Fibroblast of lung (primary cell): Measurements from ENCODE around the gene FHIT. TPM values are rescaled to one million over a fixed set of nuclear protein-coding genes. Genes with fewer than 3 reads are reported as not detected.

Source experiments
- DNase-seq, 2 donors: peaks; one replicate each; pipeline versions ENCODE4 v3.0.0 to v3.0.0-alpha.2; 2010; ENCODE audit warnings: low read depth in 2 of 2
- H2AFZ ChIP-seq: 2 replicates; pipeline ENCODE4 v1.5.1; 2012; ENCODE audit warnings: low read length, control low read depth, inconsistent platforms
- H3K27ac ChIP-seq: 2 replicates; pipeline ENCODE4 v1.5.1; 2011; ENCODE audit warnings: low read length, control low read depth; ENCODE audit not compliant: insufficient read depth
- H3K27me3 ChIP-seq: 2 replicates; pipeline ENCODE4 v1.5.1; 2011; ENCODE audit warnings: mild to moderate bottlenecking, low read length; ENCODE audit not compliant: control insufficient read depth, insufficient read depth
- H3K36me3 ChIP-seq: 2 replicates; pipeline ENCODE4 v1.5.1; 2011; ENCODE audit warnings: low read length; ENCODE audit not compliant: control insufficient read depth, insufficient read depth
- H3K4me1 ChIP-seq: 2 replicates; pipeline ENCODE4 v1.5.1; 2011; ENCODE audit warnings: low read length; ENCODE audit not compliant: control insufficient read depth, insufficient read depth; ENCODE audit errors: extremely low read depth
- H3K4me2 ChIP-seq: 2 replicates; pipeline ENCODE4 v1.5.1; 2011; ENCODE audit warnings: low read length, control low read depth; ENCODE audit not compliant: insufficient read depth; ENCODE audit errors: extremely low read depth
- H3K4me3 ChIP-seq, 4 experiments: fragments of 200-600 bp in 1 of 4; sonication (generic) in 1 of 4; replicated peaks in 1 of 4; 2 replicates each; pipeline ENCODE4 v1.5.1; 2011 to 2016; ENCODE audit warnings: low read length in 4 of 4, low read depth in 3 of 4, mild to moderate bottlenecking in 3 of 4, control low read depth in 2 of 4, inconsistent platforms in 1 of 4, mixed read lengths in 1 of 4; ENCODE audit not compliant: insufficient read depth in 1 of 4; ENCODE audit errors: control extremely low read depth in 1 of 4
- H3K79me2 ChIP-seq: 2 replicates; pipeline ENCODE4 v1.5.1; 2012; ENCODE audit warnings: mild to moderate bottlenecking, low read length, inconsistent platforms; ENCODE audit not compliant: control insufficient read depth, insufficient read depth
- H3K9ac ChIP-seq: 2 replicates; pipeline ENCODE4 v1.5.1; 2011; ENCODE audit warnings: mild to moderate bottlenecking, low read length, control low read depth; ENCODE audit not compliant: insufficient read depth
- H3K9me3 ChIP-seq: 2 replicates; pipeline ENCODE4 v1.5.1; 2012; ENCODE audit warnings: low read depth, low read length; ENCODE audit not compliant: control insufficient read depth, insufficient read depth
- H4K20me1 ChIP-seq: 2 replicates; pipeline ENCODE4 v1.5.1; 2011; ENCODE audit warnings: low read length; ENCODE audit not compliant: control insufficient read depth, insufficient read depth; ENCODE audit errors: extremely low read depth
- EZH2 ChIP-seq: IDR thresholded peaks from 2 replicates; pipeline ENCODE4 v1.5.1; 2012; ENCODE audit warnings: low read length, control low read depth, mild to moderate bottlenecking; ENCODE audit errors: missing control alignments
- polyA plus RNA-seq, 2 donors: library from polyadenylated mRNA; depleted of rRNA in 1 of 2; stranded (reverse) in 1 of 2; unstranded in 1 of 2; fragments of >200 nt; gene quantifications; 2 replicates each; pipeline ENCODE4 v1.2.1, GENCODE V29; 2011 to 2012; ENCODE audit warnings: missing spikeins in 1 of 2
- total RNA-seq: library from RNA; depleted of rRNA; stranded (reverse); fragments of >200 nt; gene quantifications from 2 replicates; pipeline ENCODE4 v1.2.1, GENCODE V29; 2014
- TF ChIP-seq, protein P1 (sequence below), 2 donors: IDR thresholded peaks in 1 of 2; conservative IDR thresholded peaks in 1 of 2; 1 replicate in 1 of 2; 2 replicates in 1 of 2; pipeline ENCODE4 v1.5.1; 2011 to 2012; ENCODE audit warnings: low read length in 2 of 2, control low read depth in 1 of 2, inconsistent platforms in 1 of 2, low read depth in 1 of 2, mild to moderate bottlenecking in 1 of 2

Gene FHIT
- total and polyA plus RNA-seq, 2 donors (not counting 1 experiment from before 2014, with no cell fraction given), result 0.79 to 2.1 TPM

DNA sequence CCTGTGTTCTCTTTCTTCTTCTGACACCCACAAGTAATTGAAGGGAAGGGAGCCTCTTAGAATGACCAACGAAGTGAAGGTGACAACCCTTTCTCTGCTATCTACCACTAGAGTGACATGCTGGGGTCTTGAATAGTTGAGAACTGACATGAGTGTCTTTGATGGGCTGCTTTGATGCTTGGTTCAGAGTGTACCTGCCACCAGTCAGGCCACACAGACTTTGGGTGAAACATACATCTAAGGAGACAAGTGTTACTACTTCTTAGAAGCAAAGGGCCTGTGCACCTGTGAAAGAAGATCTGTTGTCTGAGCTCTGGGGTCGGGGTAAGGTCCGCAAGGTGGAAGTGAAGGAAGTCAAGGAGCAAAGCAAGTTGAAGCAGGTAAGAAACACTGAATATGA is 1160.7 kb downstream of the FHIT start:
- Histone ChIP-seq H4K20me1 (no peaks in the 10 kb centered on the region), H3K4me3 (no peak overlapping the region), H3K9me3 (no peaks in the 10 kb centered on the region), H3K79me2 (no peaks in the 10 kb centered on the region), H3K9ac (no peak overlapping the region), H2AFZ (no peak overlapping the region), H3K36me3 (no peaks in the 10 kb centered on the region), H3K27ac (no peak overlapping the region), H3K4me2 (no peak overlapping the region), H3K27me3 (no peaks in the 10 kb centered on the region), H3K4me1 (no peaks in the 10 kb centered on the region)
- no peak for TF ChIP-seq EZH2
- TF ChIP-seq, protein P1, sequence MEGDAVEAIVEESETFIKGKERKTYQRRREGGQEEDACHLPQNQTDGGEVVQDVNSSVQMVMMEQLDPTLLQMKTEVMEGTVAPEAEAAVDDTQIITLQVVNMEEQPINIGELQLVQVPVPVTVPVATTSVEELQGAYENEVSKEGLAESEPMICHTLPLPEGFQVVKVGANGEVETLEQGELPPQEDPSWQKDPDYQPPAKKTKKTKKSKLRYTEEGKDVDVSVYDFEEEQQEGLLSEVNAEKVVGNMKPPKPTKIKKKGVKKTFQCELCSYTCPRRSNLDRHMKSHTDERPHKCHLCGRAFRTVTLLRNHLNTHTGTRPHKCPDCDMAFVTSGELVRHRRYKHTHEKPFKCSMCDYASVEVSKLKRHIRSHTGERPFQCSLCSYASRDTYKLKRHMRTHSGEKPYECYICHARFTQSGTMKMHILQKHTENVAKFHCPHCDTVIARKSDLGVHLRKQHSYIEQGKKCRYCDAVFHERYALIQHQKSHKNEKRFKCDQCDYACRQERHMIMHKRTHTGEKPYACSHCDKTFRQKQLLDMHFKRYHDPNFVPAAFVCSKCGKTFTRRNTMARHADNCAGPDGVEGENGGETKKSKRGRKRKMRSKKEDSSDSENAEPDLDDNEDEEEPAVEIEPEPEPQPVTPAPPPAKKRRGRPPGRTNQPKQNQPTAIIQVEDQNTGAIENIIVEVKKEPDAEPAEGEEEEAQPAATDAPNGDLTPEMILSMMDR (conservative IDR thresholded peaks at IDR 0.05 in 1 of 2, IDR thresholded peaks at IDR 0.05 in 1 of 2; ENCODE audit: low read depth in 1 of 2, low read length in 2 of 2), result no peak
- DNase-seq, result no peak

DNA sequence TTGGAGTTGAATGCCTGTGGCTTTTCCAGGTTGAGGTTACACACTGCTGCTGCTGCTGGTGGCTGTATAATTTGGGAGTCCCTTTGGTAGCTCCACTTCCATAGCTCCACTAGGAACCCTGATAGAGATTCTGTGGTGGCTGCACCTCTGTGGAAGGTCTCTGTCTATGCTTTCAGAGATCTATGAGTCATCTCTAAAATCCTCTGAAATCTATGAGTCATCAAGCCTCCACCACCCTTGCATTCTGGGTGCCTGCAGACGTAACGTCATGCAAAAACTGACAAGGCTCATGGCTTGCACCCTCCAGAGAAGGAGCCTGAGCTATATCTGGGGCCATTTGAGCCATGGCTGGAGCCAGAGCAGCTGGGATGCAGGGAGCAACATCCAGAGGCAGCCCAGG is 1164.4 kb downstream of the FHIT start:
- no peaks in the 10 kb centered on the region for H4K20me1 ChIP-seq
- no peak overlapping the region for H3K4me3 ChIP-seq
- TF ChIP-seq, protein P1 (conservative IDR thresholded peaks at IDR 0.05 in 1 of 2, IDR thresholded peaks at IDR 0.05 in 1 of 2; ENCODE audit: low read depth in 1 of 2, low read length in 2 of 2), result no peak
- no peak for TF ChIP-seq EZH2
- H3K4me2 ChIP-seq, result no peak overlapping the region
- H2AFZ ChIP-seq, result no peak overlapping the region
- no peak overlapping the region for H3K27ac ChIP-seq
- H3K27me3 ChIP-seq, result no peaks in the 10 kb centered on the region
- H3K9me3 ChIP-seq, result no peaks in the 10 kb centered on the region
- H3K36me3 ChIP-seq, result no peaks in the 10 kb centered on the region
- no peak overlapping the region for H3K9ac ChIP-seq
- no peaks in the 10 kb centered on the region for H3K79me2 ChIP-seq
- no peaks in the 10 kb centered on the region for H3K4me1 ChIP-seq
- peak; percentile 58 to 80 for DNase-seq

DNA sequence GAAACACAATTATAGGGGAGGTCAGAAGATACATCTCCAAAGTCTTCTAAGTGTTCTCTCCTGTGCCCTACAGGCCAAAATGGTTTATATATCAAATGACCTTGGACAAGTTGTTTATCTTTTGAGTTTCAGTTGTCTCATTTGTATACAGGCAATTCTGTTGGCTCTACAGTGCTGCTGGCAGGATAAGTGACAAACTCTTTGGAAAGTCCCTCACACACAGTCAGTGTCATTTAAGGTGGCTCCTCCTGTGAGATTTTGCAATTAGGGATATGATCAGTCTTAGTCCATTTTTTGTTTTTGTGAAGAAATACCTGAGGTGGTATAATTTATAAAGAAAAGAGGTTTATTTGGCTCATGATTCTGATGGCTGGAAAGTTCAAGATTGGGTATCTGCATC is 1165.6 kb downstream of the FHIT start:
- H3K79me2 ChIP-seq, result no peaks in the 10 kb centered on the region
- H3K9ac ChIP-seq, result no peak overlapping the region
- TF ChIP-seq, protein P1 (conservative IDR thresholded peaks at IDR 0.05 in 1 of 2, IDR thresholded peaks at IDR 0.05 in 1 of 2; ENCODE audit: low read depth in 1 of 2, low read length in 2 of 2), result no peak
- H3K27me3 ChIP-seq, result no peaks in the 10 kb centered on the region
- H2AFZ ChIP-seq, result no peak overlapping the region
- no peaks in the 10 kb centered on the region for H4K20me1 ChIP-seq
- H3K4me1 ChIP-seq, result no peaks in the 10 kb centered on the region
- no peak overlapping the region for H3K4me2 ChIP-seq
- no peaks in the 10 kb centered on the region for H3K36me3 ChIP-seq
- no peak overlapping the region for H3K4me3 ChIP-seq
- H3K27ac ChIP-seq, result no peak overlapping the region
- no peaks in the 10 kb centered on the region for H3K9me3 ChIP-seq
- DNase-seq, result no peak
